Glutamatergic neuron (in vitro differentiated cells): Measurements from ENCODE around the gene TCEANC. TPM values are rescaled to one million over a fixed set of nuclear protein-coding genes. Genes with fewer than 3 reads are reported as not detected.

Source experiments
- DNase-seq: peaks from one replicate; pipeline ENCODE4 v3.0.0; 2022
- H3K27ac Mint-ChIP-seq: one replicate; pipeline ENCODE4 v1.8.0; 2020; ENCODE audit warnings: mild to moderate bottlenecking, mixed read lengths, inconsistent platforms; ENCODE audit not compliant: unreplicated experiment
- H3K27me3 Mint-ChIP-seq: one replicate; pipeline ENCODE4 v1.8.0; 2020; ENCODE audit warnings: mild to moderate bottlenecking, moderate library complexity, mixed read lengths, inconsistent platforms; ENCODE audit not compliant: unreplicated experiment
- H3K36me3 Mint-ChIP-seq: one replicate; pipeline ENCODE4 v1.8.0; 2020; ENCODE audit warnings: mild to moderate bottlenecking, mixed read lengths, inconsistent platforms; ENCODE audit not compliant: unreplicated experiment
- H3K4me1 Mint-ChIP-seq: one replicate; pipeline ENCODE4 v1.8.0; 2020; ENCODE audit warnings: mild to moderate bottlenecking, low read depth, mixed read lengths, inconsistent platforms; ENCODE audit not compliant: unreplicated experiment
- H3K4me3 Mint-ChIP-seq: one replicate; pipeline ENCODE4 v1.8.0; 2020; ENCODE audit warnings: mild to moderate bottlenecking, mixed read lengths, inconsistent platforms; ENCODE audit not compliant: unreplicated experiment
- H3K9me3 Mint-ChIP-seq: one replicate; pipeline ENCODE4 v1.8.0; 2020; ENCODE audit warnings: mild to moderate bottlenecking, moderate library complexity, mixed read lengths, inconsistent platforms; ENCODE audit not compliant: unreplicated experiment
- total RNA-seq: library from RNA; stranded (reverse); fragmentation: NEBNext Ultra II Directional; extraction: Animal tissue kit (Norgen Biotek cat#: 25700); gene quantifications from one replicate; pipeline ENCODE4 v1.2.1, GENCODE V29; 2021; ENCODE audit not compliant: unreplicated experiment
- TF ChIP-seq, protein P1 (sequence below): fragments of 200-600 bp; sonication (generic); IDR thresholded peaks from one replicate; pipeline ENCODE4 v1.5.0; 2021; ENCODE audit not compliant: partially characterized antibody, unreplicated experiment

TCEANC gene
- total RNA-seq, 1 donor from 2014 or later, result 6.3 TPM

DNA sequence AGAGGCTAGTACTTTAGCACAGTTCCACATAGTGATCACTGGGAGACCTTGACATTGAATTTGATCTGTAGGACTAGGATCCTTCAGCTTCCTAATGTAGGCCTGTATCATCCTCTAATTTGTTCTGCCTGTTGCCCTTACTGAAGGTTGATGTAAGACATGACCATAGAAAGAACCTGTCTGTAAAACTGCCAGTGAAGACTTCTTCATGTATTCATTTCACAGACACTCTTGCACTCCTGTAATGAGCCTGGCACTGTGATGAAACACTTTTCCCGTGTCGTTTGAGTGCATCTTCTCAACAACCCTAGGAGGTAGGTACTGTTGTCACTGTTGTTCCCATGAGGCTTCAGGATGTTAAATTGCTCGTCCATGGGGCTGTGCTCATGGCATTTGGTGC, 50.6 kb downstream of the TCEANC start:
- Mint-ChIP-seq H3K4me3 (no peak overlapping the region), H3K4me1 (peaks cover 4% of the 10 kb centered on the region)

DNA sequence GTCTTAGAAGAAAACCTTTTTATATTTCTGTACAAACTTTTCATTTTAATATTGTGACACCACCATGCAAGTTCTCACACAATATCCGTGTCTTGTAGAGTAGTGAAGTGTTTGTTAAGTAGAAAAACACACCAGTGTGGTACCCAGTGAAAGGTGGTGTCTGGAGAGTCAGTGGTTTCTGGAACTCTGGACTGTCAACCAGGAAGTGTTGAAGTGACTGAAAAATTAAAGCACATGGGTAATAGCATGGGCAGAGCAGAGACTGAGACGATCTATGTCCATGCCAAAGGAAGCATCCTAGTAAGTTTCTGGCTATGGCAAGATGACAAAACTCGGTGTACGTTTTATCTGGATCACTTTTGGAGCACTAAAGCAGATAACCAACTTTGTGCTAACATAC, 58.2 kb downstream of the TCEANC start:
- TF ChIP-seq, protein P1, sequence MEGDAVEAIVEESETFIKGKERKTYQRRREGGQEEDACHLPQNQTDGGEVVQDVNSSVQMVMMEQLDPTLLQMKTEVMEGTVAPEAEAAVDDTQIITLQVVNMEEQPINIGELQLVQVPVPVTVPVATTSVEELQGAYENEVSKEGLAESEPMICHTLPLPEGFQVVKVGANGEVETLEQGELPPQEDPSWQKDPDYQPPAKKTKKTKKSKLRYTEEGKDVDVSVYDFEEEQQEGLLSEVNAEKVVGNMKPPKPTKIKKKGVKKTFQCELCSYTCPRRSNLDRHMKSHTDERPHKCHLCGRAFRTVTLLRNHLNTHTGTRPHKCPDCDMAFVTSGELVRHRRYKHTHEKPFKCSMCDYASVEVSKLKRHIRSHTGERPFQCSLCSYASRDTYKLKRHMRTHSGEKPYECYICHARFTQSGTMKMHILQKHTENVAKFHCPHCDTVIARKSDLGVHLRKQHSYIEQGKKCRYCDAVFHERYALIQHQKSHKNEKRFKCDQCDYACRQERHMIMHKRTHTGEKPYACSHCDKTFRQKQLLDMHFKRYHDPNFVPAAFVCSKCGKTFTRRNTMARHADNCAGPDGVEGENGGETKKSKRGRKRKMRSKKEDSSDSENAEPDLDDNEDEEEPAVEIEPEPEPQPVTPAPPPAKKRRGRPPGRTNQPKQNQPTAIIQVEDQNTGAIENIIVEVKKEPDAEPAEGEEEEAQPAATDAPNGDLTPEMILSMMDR, result no peak
- H3K27ac Mint-ChIP-seq, result no peak overlapping the region
- H3K4me1 Mint-ChIP-seq, result no peaks in the 10 kb centered on the region
- DNase-seq, result no peak
- H3K27me3 Mint-ChIP-seq, result no peaks in the 10 kb centered on the region
- no peaks in the 10 kb centered on the region for H3K36me3 Mint-ChIP-seq
- no peak overlapping the region for H3K4me3 Mint-ChIP-seq
- peaks cover 1% of the 10 kb centered on the region for H3K9me3 Mint-ChIP-seq

More for the DNA sequence above, 50.6 kb downstream of the TCEANC start:
- TF ChIP-seq, protein P1, result no peak
- Mint-ChIP-seq H3K9me3 (peaks cover 1% of the 10 kb centered on the region), H3K27me3 (peaks cover 3% of the 10 kb centered on the region), H3K36me3 (no peaks in the 10 kb centered on the region), H3K27ac (no peak overlapping the region)
- DNase-seq, result no peak

Other genes starting within 250 kb of the TCEANC start
- gene EGFL6, start 83.5 kb upstream of the TCEANC start, total RNA-seq, result not detected
- gene RAB9A, start 36.0 kb downstream of the TCEANC start, total RNA-seq, result 14.2 TPM
- 25.8 TPM for gene TRAPPC2, start 81.5 kb downstream of the TCEANC start, total RNA-seq
- 28.5 TPM for gene OFD1, start 81.6 kb downstream of the TCEANC start, total RNA-seq
- gene GPM6B, start 164.0 kb downstream of the TCEANC start, total RNA-seq, result 516 TPM